Panc1 (cell line): ENCODE data around the gene PLCL1. TPM values are rescaled to one million over a fixed set of nuclear protein-coding genes. Genes with fewer than 3 reads are reported as not detected.

ENCODE experiments used
- ATAC-seq: fragments of 200-7000 bp; cut with Tn5 transposase; 2 replicates; pipeline ENCODE4 v1.9.1; 2020; ENCODE audit warnings: mild to moderate bottlenecking, moderate library complexity
- BruUV-seq: library from RNA; stranded (reverse); fragments of 400-500 nt; replicated peaks from 2 replicates; lab custom pipeline; 2021; lab: Mats Ljungman, UMichigan
- CTCF ChIA-PET: fragments of 300-600 bp; sonication (Branson Sonifier 250); formaldehyde crosslinking; loops from one replicate; lab custom pipeline; 2022; ENCODE audit warnings: antibody characterized with exemption; lab: Charles Lee
- POLR2A ChIA-PET: fragments of 300-600 bp; sonication (Branson Sonifier 250); formaldehyde crosslinking; loops from one replicate; lab custom pipeline; 2022; ENCODE audit warnings: antibody characterized with exemption; lab: Charles Lee
- DNase-seq: peaks from one replicate; pipeline ENCODE4 v3.0.0-alpha.2; 2010; ENCODE audit warnings: low read depth, low spot score
- H3K27ac ChIP-seq: 2 replicates; pipeline ENCODE4 v1.5.1; 2011; ENCODE audit warnings: mild to moderate bottlenecking, low read length, inconsistent platforms
- H3K27me3 ChIP-seq: fragments of 200-500 bp; sonication (Bioruptor generic); 2 replicates; pipeline ENCODE4 v1.6.0; 2014; ENCODE audit warnings: low read length, inconsistent platforms; ENCODE audit not compliant: control insufficient read depth, insufficient read depth
- H3K36me3 ChIP-seq: fragments of 200-500 bp; sonication (Bioruptor generic); 2 replicates; pipeline ENCODE4 v1.5.1; 2014; ENCODE audit warnings: inconsistent platforms, mild to moderate bottlenecking, low read length, moderate library complexity; ENCODE audit not compliant: control insufficient read depth, insufficient read depth
- H3K4me1 ChIP-seq: 2 replicates; pipeline ENCODE4 v1.5.1; 2011; ENCODE audit warnings: inconsistent platforms, mild to moderate bottlenecking, low read length, moderate library complexity; ENCODE audit not compliant: control insufficient read depth, insufficient read depth
- H3K4me3 ChIP-seq, 2 experiments: 2 replicates each; pipeline ENCODE4 v1.5.1; 2011 to 2012; ENCODE audit warnings: low read depth in 2 of 2, low read length in 2 of 2, mild to moderate bottlenecking in 2 of 2, inconsistent platforms in 1 of 2, moderate library complexity in 1 of 2
- H3K9me3 ChIP-seq: fragments of 200-500 bp; sonication (Bioruptor generic); 2 replicates; pipeline ENCODE4 v1.5.1; 2014; ENCODE audit warnings: low read depth, mild to moderate bottlenecking, inconsistent platforms, low read length, moderate library complexity; ENCODE audit not compliant: control insufficient read depth, insufficient read depth
- POLR2AphosphoS5 ChIP-seq: IDR thresholded peaks from 2 replicates; pipeline ENCODE4 v1.6.1; 2012; ENCODE audit warnings: mild to moderate bottlenecking, low read depth, low read length, moderate library complexity
- REST ChIP-seq, 2 experiments: IDR thresholded peaks; 2 replicates each; pipeline ENCODE4 v1.6.1; 2011 to 2012; ENCODE audit warnings: low read depth in 2 of 2, control low read depth in 1 of 2, low read length in 1 of 2, mild to moderate bottlenecking in 1 of 2, moderate library complexity in 1 of 2; ENCODE audit not compliant: insufficient read depth in 1 of 2
- SIN3A ChIP-seq: IDR thresholded peaks from 2 replicates; pipeline ENCODE4 v1.6.1; 2012; ENCODE audit warnings: low read depth, mild to moderate bottlenecking, low read length, moderate library complexity, borderline replicate concordance; ENCODE audit not compliant: insufficient read depth
- TCF7L2 ChIP-seq: IDR thresholded peaks from 2 replicates; pipeline ENCODE4 v1.6.1; 2011; ENCODE audit warnings: mild to moderate bottlenecking, low read depth, low read length, inconsistent platforms
- in situ Hi-C: cut with HindIII; loops from 2 replicates; pipeline ENCODE4 v1.10.0; 2016; ENCODE audit warnings: low sequenced_read_pairs, low pct_unique_long_range_greater_than_20kb
- intact Hi-C: fragments of 100-400 bp; cut with micrococcal nuclease; formaldehyde crosslinking; loops from one replicate; pipeline ENCODE4 v1.10.0; 2022; ENCODE audit not compliant: unreplicated experiment
- total RNA-seq: library from RNA; stranded (reverse); gene quantifications from one replicate; pipeline ENCODE4 v1.2.1, GENCODE V29; 2021; ENCODE audit not compliant: unreplicated experiment
- TF ChIP-seq, protein P1 (sequence below): fragments of 450-650 bp; IDR thresholded peaks from 2 replicates; pipeline ENCODE4 v1.5.1; 2017; ENCODE audit warnings: mild to moderate bottlenecking

PLCL1 gene
- total RNA-seq, 1 experiment from 2014 or later: not detected

DNA sequence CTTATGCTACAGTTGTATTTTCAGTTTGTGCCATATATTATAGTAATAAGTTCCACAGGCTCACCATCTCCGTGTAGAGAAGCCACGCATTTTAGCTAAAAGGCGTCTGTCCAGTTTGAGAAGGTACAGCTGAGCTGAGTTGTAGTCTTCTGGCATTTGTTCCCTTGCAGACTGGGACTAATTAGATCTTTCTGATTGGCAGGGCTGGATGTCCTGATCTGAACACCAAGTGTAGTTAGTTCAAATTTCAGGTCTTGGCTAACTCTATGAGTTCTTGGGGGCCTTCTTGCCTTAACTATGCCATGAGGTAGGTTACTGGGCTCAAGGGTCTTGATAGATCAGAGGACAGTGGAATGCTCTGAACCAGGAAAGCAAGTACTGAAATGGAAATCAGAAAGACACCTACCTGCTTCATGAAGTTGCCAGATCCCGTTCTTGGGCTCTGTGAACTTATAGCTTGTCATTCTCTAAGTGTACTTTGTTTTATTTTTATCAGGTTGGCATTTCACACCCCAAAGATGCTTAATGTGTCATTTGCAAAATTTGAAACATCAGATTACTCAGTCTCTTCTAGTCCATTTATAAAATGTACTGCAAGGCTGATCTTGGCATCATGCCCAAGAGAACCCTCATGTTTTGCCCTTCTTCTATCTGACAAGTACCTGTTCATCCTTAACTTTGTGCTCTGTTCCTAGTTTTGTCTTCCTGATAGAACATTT, 93.7 kb downstream of the PLCL1 start:
- DNase-seq (no peak), ATAC-seq (no peak)
- Histone ChIP-seq H3K27ac (no peak overlapping the region), H3K36me3 (no peaks in the 10 kb centered on the region), H3K9me3 (no peaks in the 10 kb centered on the region), H3K4me3 (no peak overlapping the region), H3K27me3 (peaks cover 2% of the 10 kb centered on the region; the same call in 1 of the 2 replicates), H3K4me1 (no peaks in the 10 kb centered on the region)
- TF ChIP-seq, protein P1, sequence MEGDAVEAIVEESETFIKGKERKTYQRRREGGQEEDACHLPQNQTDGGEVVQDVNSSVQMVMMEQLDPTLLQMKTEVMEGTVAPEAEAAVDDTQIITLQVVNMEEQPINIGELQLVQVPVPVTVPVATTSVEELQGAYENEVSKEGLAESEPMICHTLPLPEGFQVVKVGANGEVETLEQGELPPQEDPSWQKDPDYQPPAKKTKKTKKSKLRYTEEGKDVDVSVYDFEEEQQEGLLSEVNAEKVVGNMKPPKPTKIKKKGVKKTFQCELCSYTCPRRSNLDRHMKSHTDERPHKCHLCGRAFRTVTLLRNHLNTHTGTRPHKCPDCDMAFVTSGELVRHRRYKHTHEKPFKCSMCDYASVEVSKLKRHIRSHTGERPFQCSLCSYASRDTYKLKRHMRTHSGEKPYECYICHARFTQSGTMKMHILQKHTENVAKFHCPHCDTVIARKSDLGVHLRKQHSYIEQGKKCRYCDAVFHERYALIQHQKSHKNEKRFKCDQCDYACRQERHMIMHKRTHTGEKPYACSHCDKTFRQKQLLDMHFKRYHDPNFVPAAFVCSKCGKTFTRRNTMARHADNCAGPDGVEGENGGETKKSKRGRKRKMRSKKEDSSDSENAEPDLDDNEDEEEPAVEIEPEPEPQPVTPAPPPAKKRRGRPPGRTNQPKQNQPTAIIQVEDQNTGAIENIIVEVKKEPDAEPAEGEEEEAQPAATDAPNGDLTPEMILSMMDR: no peak
- no peak for TF ChIP-seq SIN3A
- no peak for TF ChIP-seq REST (IDR thresholded peaks at IDR 0.05; ENCODE audit: insufficient read depth in 1 of 2, low read depth in 2 of 2, low read length in 1 of 2)
- TF ChIP-seq POLR2AphosphoS5: no peak
- TF ChIP-seq TCF7L2: no peak
- no TSS peak for BruUV-seq
- ChIA-PET CTCF (no interaction called here), POLR2A (no interaction called here)
- intact Hi-C loops: no loop called here
- in situ Hi-C loops: no loop called here

GRCh38 chr2:197904446-197904845, 100.1 kb downstream of the PLCL1 start:
- BruUV-seq: no TSS peak
- TF ChIP-seq, protein P1: no peak
- TF ChIP-seq REST (IDR thresholded peaks at IDR 0.05; ENCODE audit: insufficient read depth in 1 of 2, low read depth in 2 of 2, low read length in 1 of 2) (no peak), TCF7L2 (no peak), POLR2AphosphoS5 (no peak), SIN3A (no peak)
- ChIA-PET POLR2A (no interaction called here), CTCF (no interaction called here)
- Histone ChIP-seq H3K9me3 (no peaks in the 10 kb centered on the region), H3K27me3 (peaks cover 2% of the 10 kb centered on the region; the same call in 1 of the 2 replicates), H3K4me3 (no peak overlapping the region), H3K4me1 (no peaks in the 10 kb centered on the region), H3K36me3 (no peaks in the 10 kb centered on the region), H3K27ac (no peak overlapping the region)
- ATAC-seq: no peak
- no peak for DNase-seq
- in situ Hi-C loops: no loop called here
- intact Hi-C loops: no loop called here
